A549 (cell line): ENCODE measurements around the gene CCDC85C. TPM values are rescaled to one million over a fixed set of nuclear protein-coding genes. Genes with fewer than 3 reads are reported as not detected.

ENCODE experiments used
- ATAC-seq, 2 experiments: fragments of 200-7000 bp in 1 of 2; fragments of >200 bp in 1 of 2; cut with Nextera tagmentation in 1 of 2; cut with Tn5 transposase in 1 of 2; 3 replicates each; pipeline versions ENCODE4 v1.8.0 to v1.9.1; 2018 to 2020; ENCODE audit warnings: mild to moderate bottlenecking in 1 of 2, moderate library complexity in 1 of 2
- CTCF ChIA-PET: fragments of 300-600 bp; sonication (Branson Sonifier 250); formaldehyde crosslinking; extraction: SDS; loops from one replicate; lab custom pipeline; 2021; ENCODE audit warnings: antibody characterized with exemption, inconsistent platforms; lab: Yijun Ruan, JAX
- POLR2A ChIA-PET: fragments of 350-600 bp; formaldehyde crosslinking; extraction: SDS; loops from one replicate; lab custom pipeline; 2021; ENCODE audit warnings: antibody characterized with exemption, inconsistent platforms; lab: Yijun Ruan, JAX
- DNase-seq, 2 experiments: peaks; one replicate each; pipeline versions ENCODE4 v3.0.0 to v3.0.0-alpha.2; 2011 to 2016; ENCODE audit warnings: low read depth in 1 of 2, low spot score in 1 of 2
- FAIRE-seq: peaks from 2 replicates; lab custom pipeline; 2011; peaks lifted over from hg19 to GRCh38; lab: Jason Lieb, UNC
- H3K27ac ChIP-seq, 2 experiments: fragments of >200 bp; sonication (Bioruptor Twin); formaldehyde crosslinking; 3 replicates each; pipeline ENCODE4 v1.5.1; 2016 to 2017
- H3K4me1 ChIP-seq: fragments of >200 bp; sonication (Bioruptor Twin); formaldehyde crosslinking; 3 replicates; pipeline ENCODE4 v1.6.1; 2016
- H3K4me2 ChIP-seq: fragments of >200 bp; sonication (Bioruptor Twin); formaldehyde crosslinking; 3 replicates; pipeline ENCODE4 v1.6.1; 2016
- H3K4me3 ChIP-seq: fragments of >200 bp; sonication (Bioruptor Twin); formaldehyde crosslinking; 3 replicates; pipeline ENCODE4 v1.5.1; 2016
- H3K9me3 ChIP-seq: fragments of >200 bp; sonication (Bioruptor Twin); formaldehyde crosslinking; 3 replicates; pipeline ENCODE4 v1.6.1; 2016
- BHLHE40 ChIP-seq: IDR thresholded peaks from 2 replicates; pipeline ENCODE4 v1.6.1; 2012; ENCODE audit warnings: low read depth, low read length, inconsistent platforms
- CBX2 ChIP-seq: fragments of 200-600 bp; sonication (generic); IDR thresholded peaks from 2 replicates; pipeline ENCODE4 v1.6.1; 2016; ENCODE audit warnings: low read depth, mild to moderate bottlenecking, borderline replicate concordance
- CHD2 ChIP-seq: fragments of 150-350 bp; IDR thresholded peaks from 2 replicates; pipeline ENCODE4 v1.6.1; 2014; ENCODE audit warnings: low read length; ENCODE audit not compliant: partially characterized antibody
- CHD4 ChIP-seq: fragments of 200-600 bp; sonication (generic); IDR thresholded peaks from 2 replicates; pipeline ENCODE4 v1.6.1; 2016; ENCODE audit warnings: antibody characterized with exemption, mild to moderate bottlenecking, borderline replicate concordance
- EP300 ChIP-seq, 2 experiments: fragments of >200 bp; sonication (Bioruptor Twin); formaldehyde crosslinking; IDR thresholded peaks; 2 replicates in 1 of 2; 3 replicates in 1 of 2; pipeline ENCODE4 v1.6.1; 2016 to 2017
- ESRRA ChIP-seq: fragments of 150-350 bp; IDR thresholded peaks from 2 replicates; pipeline ENCODE4 v1.6.1; 2014; ENCODE audit warnings: mild to moderate bottlenecking, low read length, borderline replicate concordance
- FOSB ChIP-seq: fragments of 250-450 bp; sonication (Bioruptor Pico); IDR thresholded peaks from 2 replicates; pipeline ENCODE4 v1.5.0; 2020; ENCODE audit warnings: mild to moderate bottlenecking, moderate library complexity
- GATA3 ChIP-seq: IDR thresholded peaks from 2 replicates; pipeline ENCODE4 v1.6.1; 2012; ENCODE audit warnings: borderline replicate concordance
- HEYL ChIP-seq: fragments of 250-450 bp; sonication (Bioruptor Pico); IDR thresholded peaks from 2 replicates; pipeline ENCODE4 v1.8.0; 2021; ENCODE audit warnings: mild to moderate bottlenecking, moderate library complexity
- HOXA7 ChIP-seq: fragments of 250-450 bp; sonication (Bioruptor Pico); IDR thresholded peaks from 2 replicates; pipeline ENCODE4 v1.5.0; 2020; ENCODE audit warnings: mild to moderate bottlenecking, moderate library complexity
- KDM1A ChIP-seq: fragments of 200-600 bp; sonication (generic); IDR thresholded peaks from 2 replicates; pipeline ENCODE4 v1.6.1; 2016; ENCODE audit warnings: low read depth, mild to moderate bottlenecking
- MAX ChIP-seq: IDR thresholded peaks from 2 replicates; pipeline ENCODE4 v1.6.1; 2012
- MAZ ChIP-seq: fragments of 150-350 bp; IDR thresholded peaks from 2 replicates; pipeline ENCODE4 v1.6.1; 2014; ENCODE audit warnings: antibody characterized with exemption, low read depth, low read length, borderline replicate concordance
- MYC ChIP-seq: IDR thresholded peaks from 2 replicates; pipeline ENCODE4 v1.6.1; 2012; ENCODE audit warnings: mild to moderate bottlenecking, inconsistent platforms, low read length, improper control_type of control experiment, borderline replicate concordance
- NPAS2 ChIP-seq: fragments of 250-450 bp; sonication (Bioruptor Pico); IDR thresholded peaks from 2 replicates; pipeline ENCODE4 v1.8.0; 2022; ENCODE audit warnings: mild to moderate bottlenecking, moderate library complexity, borderline replicate concordance
- NR3C1 ChIP-seq: fragments of >200 bp; sonication (Bioruptor Twin); formaldehyde crosslinking; IDR thresholded peaks from 3 replicates; pipeline ENCODE4 v1.6.1; 2017
- POLR2A ChIP-seq: IDR thresholded peaks from 2 replicates; pipeline ENCODE4 v1.6.1; 2012; ENCODE audit warnings: mild to moderate bottlenecking, low read length
- POLR2AphosphoS2 ChIP-seq: conservative IDR thresholded peaks from 2 replicates; pipeline ENCODE4 v1.6.1; 2012; ENCODE audit warnings: low read length, improper control_type of control experiment, inconsistent platforms
- RAD21 ChIP-seq, 2 experiments: fragments of >200 bp in 1 of 2; sonication (Bioruptor Twin) in 1 of 2; formaldehyde crosslinking in 1 of 2; IDR thresholded peaks in 1 of 2; conservative IDR thresholded peaks in 1 of 2; 2 replicates in 1 of 2; 3 replicates in 1 of 2; pipeline ENCODE4 v1.6.1; 2012 to 2018; ENCODE audit warnings: inconsistent platforms in 1 of 2
- RCOR1 ChIP-seq: fragments of 150-350 bp; IDR thresholded peaks from 2 replicates; pipeline ENCODE4 v1.6.1; 2014; ENCODE audit warnings: antibody characterized with exemption, low read length, low read depth
- RFX5 ChIP-seq: fragments of 450-650 bp; IDR thresholded peaks from 2 replicates; pipeline ENCODE4 v1.7.1; 2014; ENCODE audit warnings: antibody characterized with exemption, mild to moderate bottlenecking, moderate library complexity
- RNF2 ChIP-seq: fragments of 200-600 bp; sonication (generic); IDR thresholded peaks from 2 replicates; pipeline ENCODE4 v1.6.1; 2016; ENCODE audit warnings: low read depth, mild to moderate bottlenecking, antibody characterized with exemption, moderate library complexity, borderline replicate concordance
- SREBF2 ChIP-seq: fragments of 450-650 bp; IDR thresholded peaks from 2 replicates; pipeline ENCODE4 v1.6.1; 2014; ENCODE audit warnings: mild to moderate bottlenecking, moderate library complexity
- ZFP36 ChIP-seq: fragments of 450-650 bp; IDR thresholded peaks from 2 replicates; pipeline ENCODE4 v1.6.1; 2014; ENCODE audit warnings: borderline replicate concordance; ENCODE audit not compliant: partially characterized antibody
- ZSCAN20 ChIP-seq: fragments of 250-450 bp; sonication (Bioruptor Pico); IDR thresholded peaks from 2 replicates; pipeline ENCODE4 v1.8.0; 2022; ENCODE audit warnings: mild to moderate bottlenecking, moderate library complexity
- WGBS: methylation state at CpG from one replicate; pipeline ENCODE4 v1.1.6; 2017; ENCODE audit errors: missing lambda C conversion rate; 5-methylcytosine and 5-hydroxymethylcytosine counted together
- polyA plus RNA-seq, 4 experiments: library from polyadenylated mRNA; depleted of rRNA in 3 of 4; stranded (reverse); fragments of >200 nt; fragmentation: RNase III in 1 of 4; extraction: RNeasy Plus Mini Kit Qiagen cat#74134 plus additional on column Dnase treatment in 1 of 4; gene quantifications; 2 replicates in 3 of 4; 3 replicates in 1 of 4; pipeline ENCODE4 v1.2.3, GENCODE V29; 2011 to 2017
- TF ChIP-seq, protein P1 (sequence below): fragments of >200 bp; sonication (Bioruptor Twin); formaldehyde crosslinking; IDR thresholded peaks from 2 replicates; pipeline ENCODE4 v1.6.1; 2016
- TF ChIP-seq, protein P2 (sequence below): fragments of 150-350 bp; IDR thresholded peaks from 2 replicates; pipeline ENCODE4 v1.6.1; 2014; ENCODE audit warnings: low read depth, mild to moderate bottlenecking, low read length
- TF ChIP-seq, protein P3 (sequence below): IDR thresholded peaks from 2 replicates; pipeline ENCODE4 v1.6.1; 2012
- TF ChIP-seq, protein P4 (sequence below): fragments of 200-600 bp; sonication (generic); IDR thresholded peaks from 2 replicates; pipeline ENCODE4 v1.6.1; 2016; ENCODE audit warnings: antibody characterized with exemption, mild to moderate bottlenecking, moderate library complexity

Gene CCDC85C
- polyA plus RNA-seq, 2 of the 4 experiments (the other 2 are of a cell fraction) = 11.4 to 31.4 TPM

DNA sequence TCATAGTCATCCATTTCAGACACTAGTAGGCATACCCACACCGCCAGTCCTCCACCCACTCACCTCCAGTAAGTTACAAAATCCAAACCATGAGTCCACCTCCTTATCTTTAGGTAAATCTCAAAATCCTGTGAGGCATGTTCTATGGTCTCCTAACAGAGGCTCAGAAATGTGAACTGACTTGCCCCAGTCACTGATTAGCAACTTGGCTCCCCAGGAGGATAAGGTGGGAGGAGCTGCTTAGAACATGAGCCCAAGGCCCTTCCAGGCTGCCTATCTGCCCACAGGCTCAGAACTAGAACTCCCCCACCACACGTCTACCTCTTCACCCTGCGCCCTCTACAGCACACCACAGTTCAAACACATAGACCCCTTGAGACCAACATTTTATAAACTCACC lies 143.2 kb downstream of the CCDC85C start:
- ATAC-seq (no peak), DNase-seq (no peak), FAIRE-seq (no peak)
- POLR2A ChIA-PET = interaction anchor here (1.0 kb wide), 1 partner anchor 20 kb away, joined by 5 read pairs; the partner anchor contains the start of genes CCNK and SETD3
- CTCF ChIA-PET = interaction anchor here (0.6 to 1.9 kb wide), 5 partner anchors 10 to 67 kb away, joined by 3 to 6 read pairs (median 3); no protein-coding TSS in a partner anchor
- Histone ChIP-seq H3K4me1 (no peaks in the 10 kb centered on the region), H3K4me3 (no peak overlapping the region), H3K27ac (no peak overlapping the region), H3K9me3 (no peaks in the 10 kb centered on the region), H3K4me2 (no peak overlapping the region)
- TF ChIP-seq MAZ (no peak), CHD4 (no peak), FOSB (CRISPR knock-in tag) (no peak), RFX5 (no peak), MAX (no peak), RCOR1 (no peak)
- TF ChIP-seq, protein P1, sequence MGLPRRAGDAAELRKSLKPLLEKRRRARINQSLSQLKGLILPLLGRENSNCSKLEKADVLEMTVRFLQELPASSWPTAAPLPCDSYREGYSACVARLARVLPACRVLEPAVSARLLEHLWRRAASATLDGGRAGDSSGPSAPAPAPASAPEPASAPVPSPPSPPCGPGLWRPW = no peak
- 92% methylated on average over 3 of the region's 3 CpGs for WGBS

GRCh38 chr14:99459481-99460100 lies 144.4 kb downstream of the CCDC85C start:
- Histone ChIP-seq H3K27ac (no peak overlapping the region), H3K9me3 (no peaks in the 10 kb centered on the region), H3K4me1 (no peaks in the 10 kb centered on the region), H3K4me2 (no peak overlapping the region), H3K4me3 (no peak overlapping the region)
- ATAC-seq (no peak), DNase-seq (no peak), FAIRE-seq (no peak)
- ChIA-PET CTCF (interaction anchor here (1.9 kb wide), 1 partner anchor 9 kb away, joined by 6 read pairs; no protein-coding TSS in a partner anchor), POLR2A (interaction anchor here (1.0 kb wide), 1 partner anchor 22 kb away, joined by 5 read pairs; the partner anchor contains the start of genes CCNK and SETD3)
- 90% methylated on average over 5 of the region's 5 CpGs for whole genome bisulfite sequencing
- no peak for TF ChIP-seq ZSCAN20
- TF ChIP-seq, protein P2, sequence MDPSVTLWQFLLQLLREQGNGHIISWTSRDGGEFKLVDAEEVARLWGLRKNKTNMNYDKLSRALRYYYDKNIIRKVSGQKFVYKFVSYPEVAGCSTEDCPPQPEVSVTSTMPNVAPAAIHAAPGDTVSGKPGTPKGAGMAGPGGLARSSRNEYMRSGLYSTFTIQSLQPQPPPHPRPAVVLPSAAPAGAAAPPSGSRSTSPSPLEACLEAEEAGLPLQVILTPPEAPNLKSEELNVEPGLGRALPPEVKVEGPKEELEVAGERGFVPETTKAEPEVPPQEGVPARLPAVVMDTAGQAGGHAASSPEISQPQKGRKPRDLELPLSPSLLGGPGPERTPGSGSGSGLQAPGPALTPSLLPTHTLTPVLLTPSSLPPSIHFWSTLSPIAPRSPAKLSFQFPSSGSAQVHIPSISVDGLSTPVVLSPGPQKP = no peak
- no peak for TF ChIP-seq SREBF2
- TF ChIP-seq RNF2 = no peak
- TF ChIP-seq BHLHE40 = no peak
- no peak for TF ChIP-seq CHD4
- no peak for TF ChIP-seq HEYL (CRISPR knock-in tag)
- TF ChIP-seq ESRRA = no peak
- no peak for TF ChIP-seq POLR2AphosphoS2
- TF ChIP-seq HOXA7 (CRISPR knock-in tag) = no peak
- TF ChIP-seq GATA3 = no peak
- TF ChIP-seq RCOR1 = no peak
- no peak for TF ChIP-seq RAD21 (conservative IDR thresholded peaks at IDR 0.05 in 1 of 2, IDR thresholded peaks at IDR 0.05 in 1 of 2)
- no peak for TF ChIP-seq EP300 (IDR thresholded peaks at IDR 0.05)
- TF ChIP-seq, protein P3, sequence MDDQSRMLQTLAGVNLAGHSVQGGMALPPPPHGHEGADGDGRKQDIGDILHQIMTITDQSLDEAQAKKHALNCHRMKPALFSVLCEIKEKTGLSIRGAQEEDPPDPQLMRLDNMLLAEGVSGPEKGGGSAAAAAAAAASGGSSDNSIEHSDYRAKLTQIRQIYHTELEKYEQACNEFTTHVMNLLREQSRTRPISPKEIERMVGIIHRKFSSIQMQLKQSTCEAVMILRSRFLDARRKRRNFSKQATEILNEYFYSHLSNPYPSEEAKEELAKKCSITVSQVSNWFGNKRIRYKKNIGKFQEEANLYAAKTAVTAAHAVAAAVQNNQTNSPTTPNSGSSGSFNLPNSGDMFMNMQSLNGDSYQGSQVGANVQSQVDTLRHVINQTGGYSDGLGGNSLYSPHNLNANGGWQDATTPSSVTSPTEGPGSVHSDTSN = no peak
- no peak for TF ChIP-seq POLR2A

GRCh38 chr14:99454246-99454645 lies 149.8 kb downstream of the CCDC85C start:
- 57% methylated on average over 3 of the region's 3 CpGs for WGBS
- Histone ChIP-seq H3K4me3 (no peak overlapping the region), H3K4me2 (no peak overlapping the region), H3K9me3 (no peaks in the 10 kb centered on the region), H3K27ac (no peak overlapping the region), H3K4me1 (no peaks in the 10 kb centered on the region)
- ChIA-PET POLR2A (no interaction called here), CTCF (interaction anchor here (3.0 kb wide), 1 partner anchor 61 kb away, joined by 6 read pairs; no protein-coding TSS in a partner anchor)
- FAIRE-seq = no peak
- DNase-seq = no peak
- ATAC-seq = no peak
- TF ChIP-seq NPAS2 (CRISPR knock-in tag) = no peak
- no peak for TF ChIP-seq MYC
- TF ChIP-seq CHD2 = no peak
- TF ChIP-seq ZFP36 = no peak
- no peak for TF ChIP-seq KDM1A
- no peak for TF ChIP-seq CHD4
- TF ChIP-seq ZSCAN20 = no peak
- no peak for TF ChIP-seq SREBF2
- TF ChIP-seq, protein P4, sequence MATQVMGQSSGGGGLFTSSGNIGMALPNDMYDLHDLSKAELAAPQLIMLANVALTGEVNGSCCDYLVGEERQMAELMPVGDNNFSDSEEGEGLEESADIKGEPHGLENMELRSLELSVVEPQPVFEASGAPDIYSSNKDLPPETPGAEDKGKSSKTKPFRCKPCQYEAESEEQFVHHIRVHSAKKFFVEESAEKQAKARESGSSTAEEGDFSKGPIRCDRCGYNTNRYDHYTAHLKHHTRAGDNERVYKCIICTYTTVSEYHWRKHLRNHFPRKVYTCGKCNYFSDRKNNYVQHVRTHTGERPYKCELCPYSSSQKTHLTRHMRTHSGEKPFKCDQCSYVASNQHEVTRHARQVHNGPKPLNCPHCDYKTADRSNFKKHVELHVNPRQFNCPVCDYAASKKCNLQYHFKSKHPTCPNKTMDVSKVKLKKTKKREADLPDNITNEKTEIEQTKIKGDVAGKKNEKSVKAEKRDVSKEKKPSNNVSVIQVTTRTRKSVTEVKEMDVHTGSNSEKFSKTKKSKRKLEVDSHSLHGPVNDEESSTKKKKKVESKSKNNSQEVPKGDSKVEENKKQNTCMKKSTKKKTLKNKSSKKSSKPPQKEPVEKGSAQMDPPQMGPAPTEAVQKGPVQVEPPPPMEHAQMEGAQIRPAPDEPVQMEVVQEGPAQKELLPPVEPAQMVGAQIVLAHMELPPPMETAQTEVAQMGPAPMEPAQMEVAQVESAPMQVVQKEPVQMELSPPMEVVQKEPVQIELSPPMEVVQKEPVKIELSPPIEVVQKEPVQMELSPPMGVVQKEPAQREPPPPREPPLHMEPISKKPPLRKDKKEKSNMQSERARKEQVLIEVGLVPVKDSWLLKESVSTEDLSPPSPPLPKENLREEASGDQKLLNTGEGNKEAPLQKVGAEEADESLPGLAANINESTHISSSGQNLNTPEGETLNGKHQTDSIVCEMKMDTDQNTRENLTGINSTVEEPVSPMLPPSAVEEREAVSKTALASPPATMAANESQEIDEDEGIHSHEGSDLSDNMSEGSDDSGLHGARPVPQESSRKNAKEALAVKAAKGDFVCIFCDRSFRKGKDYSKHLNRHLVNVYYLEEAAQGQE = no peak
- no peak for TF ChIP-seq CBX2
- TF ChIP-seq RAD21 (conservative IDR thresholded peaks at IDR 0.05 in 1 of 2, IDR thresholded peaks at IDR 0.05 in 1 of 2) = no peak
- no peak for TF ChIP-seq NR3C1
